Stimulated activated CD4-positive, alpha-beta T cell treated with anti-CD3 and anti-CD28 coated beads, Interleukin-15, amount 100 ng/mL, for 1 hour (primary cell): ENCODE results near the gene NOP56.
A peak's percentile ranks its signal among the peaks of the same experiment; 100 is the strongest.
"Not testable (repeated sequence)": the region's sequence is repeated elsewhere in the genome, so short reads cannot be mapped to it uniquely, and the experiment has no call there.

Experiments
- DNase-seq, 2 donors: peaks; one replicate each; pipeline ENCODE4 v3.0.0-alpha.2; 2020; ENCODE audit warnings: low read depth in 1 of 2, low spot score in 1 of 2

The NOP56 gene

DNA sequence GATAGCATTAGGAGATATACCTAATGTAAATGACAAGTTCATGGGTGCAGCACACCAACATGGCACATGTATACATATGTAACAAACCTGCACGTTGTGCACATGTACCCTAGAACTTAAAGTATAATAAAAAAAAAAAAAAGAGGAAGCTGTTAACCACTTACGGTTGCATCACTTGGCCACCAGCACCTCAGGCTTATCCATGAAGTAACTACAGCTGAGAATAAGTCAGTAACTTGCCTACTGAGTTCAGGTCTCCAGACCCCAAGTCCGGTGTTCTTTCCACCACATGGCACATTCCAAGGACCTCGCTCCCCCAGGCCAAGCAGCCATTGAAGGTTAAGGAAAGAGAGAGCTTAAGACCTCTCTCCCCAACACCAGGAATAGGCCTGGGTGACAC lies 32.4 kb downstream of the NOP56 start:
- DNase-seq: not testable (repeated sequence)

DNA sequence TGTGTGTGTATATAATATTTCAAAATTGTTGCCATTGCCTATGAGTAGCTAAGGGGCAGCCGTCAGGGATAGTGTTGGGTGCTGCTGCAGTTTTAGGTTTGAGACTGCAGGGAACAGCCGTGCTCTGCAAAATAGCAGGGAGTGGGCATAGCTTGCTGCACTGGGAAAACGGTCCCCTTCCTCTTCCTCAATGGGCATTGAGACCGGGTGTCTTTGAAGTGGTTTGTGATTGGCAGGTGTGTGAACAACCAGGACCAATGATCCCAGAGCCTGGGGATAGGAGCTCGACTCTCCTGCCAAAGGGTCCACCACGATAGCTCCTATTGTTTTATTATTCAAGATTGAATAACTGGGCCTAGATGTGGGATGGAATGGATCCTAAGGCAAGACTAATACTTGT lies 35.1 kb downstream of the NOP56 start:
- no peak for DNase-seq

DNA sequence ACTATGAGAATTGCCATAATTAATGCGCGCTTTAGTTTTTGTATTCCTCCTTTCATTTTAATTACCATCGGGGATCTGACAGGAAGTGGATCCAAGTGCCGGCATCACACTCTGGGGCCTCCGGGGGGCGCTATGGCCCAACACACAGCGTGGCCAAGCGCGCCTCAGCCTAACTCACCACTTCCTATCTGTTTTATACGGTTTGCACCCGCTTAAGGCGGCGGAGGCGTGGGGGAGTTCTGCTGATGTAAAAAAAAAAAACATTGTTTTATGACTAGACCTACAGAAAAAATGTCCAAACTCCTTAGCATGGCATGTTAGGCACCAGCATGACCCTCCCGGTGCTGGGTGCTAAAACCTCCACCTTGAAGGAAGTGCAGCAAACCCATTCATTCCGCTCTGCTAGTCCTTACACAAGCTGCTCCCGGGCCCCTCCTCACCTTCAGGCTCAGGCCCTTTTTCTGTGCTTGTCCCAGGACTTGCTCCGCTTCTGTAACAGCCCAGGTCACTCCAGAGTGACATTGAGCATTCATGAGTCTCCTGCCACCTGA lies 35.7 kb downstream of the NOP56 start:
- DNase-seq: peak; percentile 59 to 64

DNA sequence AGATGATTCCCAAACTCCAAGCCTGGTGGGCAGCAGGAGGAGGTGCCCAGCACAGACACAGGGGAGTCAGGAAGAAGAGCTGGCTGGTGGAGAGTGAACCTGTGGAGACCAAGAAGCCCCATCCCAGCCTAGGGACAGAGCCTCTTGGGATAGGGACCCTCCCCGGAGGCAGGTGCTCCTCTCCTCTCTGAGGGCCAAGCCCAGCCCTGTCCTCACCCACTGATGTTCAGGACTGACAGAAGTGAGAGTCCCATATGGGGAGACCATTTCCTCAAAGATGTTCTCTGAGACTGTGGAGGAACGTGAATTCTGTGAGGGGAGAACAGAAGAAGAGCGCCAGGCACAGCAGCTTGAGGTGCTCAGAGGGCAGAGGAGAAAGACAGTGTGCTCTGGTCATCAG lies 37.8 kb downstream of the NOP56 start:
- DNase-seq: no peak

DNA sequence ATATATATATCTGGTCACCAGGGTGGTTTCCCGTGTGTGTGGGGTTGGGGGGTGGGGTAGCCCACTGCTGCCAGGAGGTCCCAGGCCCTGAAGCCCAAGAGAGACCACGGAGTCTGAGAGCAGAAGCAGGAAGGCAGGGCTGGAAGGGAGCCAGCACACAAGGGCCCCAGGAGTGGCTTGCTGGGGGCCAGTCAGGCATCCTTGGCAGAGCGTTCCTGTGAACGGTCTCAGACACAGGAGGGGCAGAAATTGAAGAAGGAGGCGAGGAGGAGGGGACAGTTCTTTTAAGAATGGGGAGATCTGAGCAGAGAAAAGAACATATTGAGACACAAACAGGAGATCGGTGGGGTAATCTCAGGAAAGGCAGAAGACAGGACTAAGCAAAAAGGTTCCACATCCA lies 38.3 kb downstream of the NOP56 start:
- no peak for DNase-seq

DNA sequence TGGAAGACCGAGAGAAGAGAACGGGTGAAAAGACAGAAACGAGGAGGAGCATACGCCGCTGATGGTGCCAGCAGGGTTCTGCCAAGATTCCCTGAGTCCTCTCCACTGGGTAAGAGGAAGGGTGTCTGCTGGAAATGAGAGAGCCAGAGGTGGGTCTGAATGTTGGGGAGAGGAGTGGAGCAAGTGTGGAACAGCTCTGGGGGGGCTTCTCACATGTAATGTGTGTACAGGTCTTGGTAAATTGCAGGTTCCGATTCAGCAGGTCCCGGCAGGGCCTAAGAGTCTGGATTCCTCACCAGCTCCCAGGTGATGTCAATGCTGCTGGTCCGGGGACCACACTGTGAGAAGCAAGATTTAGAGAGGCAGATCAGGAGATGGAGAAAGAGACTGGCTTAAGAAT lies 38.7 kb downstream of the NOP56 start:
- DNase-seq: no peak

DNA sequence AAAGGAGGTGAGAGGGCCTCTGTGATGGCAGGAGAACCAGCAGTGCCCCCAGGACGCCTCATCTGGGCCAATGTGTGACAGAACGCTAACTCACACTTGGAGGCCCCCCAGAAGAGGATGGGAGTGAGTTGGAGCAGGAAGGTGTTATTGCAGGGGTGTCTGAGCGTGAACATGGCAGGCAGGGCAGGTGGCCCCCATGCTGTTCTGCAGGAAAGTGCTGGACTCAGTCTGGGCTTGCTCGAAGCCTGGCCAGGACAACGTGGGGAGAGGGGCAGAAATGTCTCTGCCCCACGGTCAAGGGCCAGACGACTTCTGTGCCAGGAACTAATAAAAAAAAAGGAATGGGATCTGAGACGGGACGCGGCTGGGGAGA lies 39.2 kb downstream of the NOP56 start:
- no peak for DNase-seq

DNA sequence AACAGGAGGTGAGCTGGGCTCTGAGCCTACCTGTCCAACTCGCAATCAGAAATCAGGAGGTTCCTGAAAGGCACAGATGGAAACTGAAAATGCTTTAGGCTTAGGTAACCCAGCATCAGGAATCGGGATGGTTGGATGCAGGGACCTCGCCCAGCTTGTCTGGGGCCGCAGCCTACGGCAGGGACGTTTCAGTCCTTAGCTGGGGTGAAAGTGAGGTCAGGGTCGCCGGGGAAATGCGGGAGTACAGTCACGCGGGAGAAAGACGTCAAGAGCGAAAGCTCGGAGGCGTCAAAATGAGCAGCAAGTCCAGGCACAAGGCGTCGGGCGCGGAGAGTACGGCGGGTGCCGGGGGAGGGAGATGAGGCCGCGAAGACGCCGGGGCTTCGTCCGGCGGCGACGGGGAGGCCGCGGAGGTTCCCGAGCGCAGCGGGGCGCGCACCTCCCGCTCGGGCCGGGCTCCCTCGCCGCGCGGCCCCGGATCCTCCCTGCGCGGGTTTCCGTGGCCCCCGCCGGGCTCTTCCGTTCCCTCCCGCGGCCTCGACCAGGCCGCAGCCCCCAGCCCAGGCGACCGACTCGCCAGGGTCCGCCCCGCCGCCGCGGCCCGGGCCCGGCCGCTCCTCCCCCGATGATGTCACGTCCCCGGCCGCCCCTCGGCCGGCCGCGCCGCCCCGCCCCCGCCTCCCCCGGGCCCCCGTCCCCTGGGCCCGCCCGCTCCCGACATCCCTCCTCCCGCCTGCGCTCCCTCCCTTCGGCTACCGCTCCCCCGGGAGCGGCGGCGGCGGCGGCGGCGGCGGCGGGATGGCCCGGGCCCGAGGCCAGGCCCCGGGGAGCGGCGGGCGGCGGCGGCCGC lies 39.8 kb downstream of the NOP56 start, which contains the start of gene EBF4:
Gene EBF4, plus strand, starts transcription at position 745 of the 850 bp plus-strand sequence. CDS start 866 bp downstream, outside the sequence.
- DNase-seq: no peak

DNA sequence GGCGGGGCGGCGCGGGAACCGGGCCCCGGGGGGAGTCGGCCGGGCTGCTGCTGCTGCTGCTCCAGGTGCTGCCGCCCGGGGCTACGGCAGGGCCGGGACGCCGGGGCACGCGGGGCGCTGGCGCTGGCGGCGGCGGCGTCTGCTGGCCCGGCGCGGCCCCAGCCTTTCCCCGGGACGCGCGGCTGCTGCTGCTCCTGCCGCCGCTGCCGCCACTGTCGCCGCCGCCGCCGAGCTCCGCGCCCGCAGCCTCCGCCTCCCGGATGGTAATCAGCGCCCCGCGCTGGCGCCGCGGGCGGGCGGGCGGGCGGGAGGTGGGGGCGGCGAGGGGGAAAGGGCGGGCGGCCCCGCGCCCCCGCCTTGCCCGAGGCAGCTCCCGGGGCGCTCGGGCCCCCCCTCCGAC lies 40.5 kb downstream of the NOP56 start:
- DNase-seq: no peak

DNA sequence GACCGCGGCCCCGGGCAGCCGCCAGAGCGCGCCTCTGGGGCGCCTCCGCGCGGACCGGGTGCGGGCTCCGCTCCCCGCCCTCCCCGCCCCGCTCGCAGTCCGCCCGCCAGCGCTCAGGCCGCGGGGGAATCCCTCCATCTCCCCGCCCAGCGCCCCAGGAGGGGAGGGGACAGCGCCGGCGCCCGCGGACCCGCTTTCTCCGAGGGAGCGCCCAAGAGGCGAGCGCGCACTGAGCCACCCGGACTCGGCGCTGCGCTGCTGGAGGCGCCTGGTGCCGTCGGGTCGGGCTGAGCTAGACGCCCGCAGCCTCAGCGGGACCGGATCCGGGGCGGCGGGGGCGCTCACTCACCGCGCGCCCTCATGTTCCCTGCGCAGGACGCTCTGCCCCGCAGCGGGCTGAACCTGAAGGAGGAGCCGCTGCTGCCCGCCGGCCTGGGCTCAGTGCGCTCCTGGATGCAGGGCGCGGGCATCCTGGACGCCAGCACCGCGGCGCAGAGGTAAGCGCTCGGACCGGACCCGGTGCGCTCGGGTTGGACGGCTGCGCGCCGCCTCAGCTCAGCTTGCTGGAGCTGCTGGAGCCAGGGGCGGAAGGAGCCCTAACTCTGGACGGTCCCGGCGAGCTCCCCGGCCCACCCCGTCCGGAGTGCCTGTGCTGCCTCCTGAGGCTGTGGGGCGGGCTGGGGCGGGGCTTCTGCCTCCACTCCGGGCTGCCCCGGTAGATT lies 41.0 kb downstream of the NOP56 start:
- DNase-seq: peak in 1 of 2 donors; percentile 36

DNA sequence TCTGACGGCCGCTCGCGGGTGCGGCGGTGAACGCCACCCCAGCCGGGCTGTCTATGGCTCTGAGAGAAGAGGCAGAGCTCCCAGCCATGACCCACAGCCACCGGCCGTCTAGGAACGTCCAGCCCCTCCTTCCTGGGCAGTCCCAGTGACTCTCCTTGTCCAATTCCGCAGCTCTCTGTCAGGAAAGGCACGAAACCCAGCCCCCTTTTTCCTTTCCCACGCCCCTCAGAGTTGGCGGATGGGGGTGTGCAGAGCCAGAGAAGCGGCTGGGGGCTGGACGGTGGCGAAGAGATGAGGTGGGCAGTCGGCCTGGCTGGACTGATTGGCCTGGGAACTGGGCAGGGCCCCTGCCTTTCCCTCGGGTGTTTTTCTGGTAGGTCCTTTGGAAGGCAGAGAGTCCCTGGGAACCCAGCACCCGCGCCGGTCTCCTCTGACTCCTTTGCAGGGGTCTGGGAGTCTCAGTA lies 41.6 kb downstream of the NOP56 start:
- no peak for DNase-seq

DNA sequence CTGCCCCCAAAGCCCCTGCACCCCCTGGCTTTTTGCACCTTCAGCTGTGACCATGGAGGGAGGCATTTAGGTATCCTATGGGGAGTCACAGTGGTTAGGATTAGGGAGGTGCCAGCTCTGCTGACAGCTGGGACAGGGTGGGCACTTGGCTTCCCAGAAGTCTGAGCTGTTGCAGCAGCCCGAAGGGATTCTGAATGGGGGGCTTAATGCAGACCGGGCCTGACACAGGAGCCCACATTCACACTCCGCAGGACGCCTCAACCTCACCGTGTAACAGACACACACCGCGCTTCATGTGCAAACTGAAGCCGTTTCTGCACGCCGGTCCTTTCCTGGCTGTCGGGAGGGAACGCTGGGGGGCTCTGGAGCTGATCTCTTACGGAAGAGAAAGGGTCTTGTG lies 42.1 kb downstream of the NOP56 start:
- no peak for DNase-seq

DNA sequence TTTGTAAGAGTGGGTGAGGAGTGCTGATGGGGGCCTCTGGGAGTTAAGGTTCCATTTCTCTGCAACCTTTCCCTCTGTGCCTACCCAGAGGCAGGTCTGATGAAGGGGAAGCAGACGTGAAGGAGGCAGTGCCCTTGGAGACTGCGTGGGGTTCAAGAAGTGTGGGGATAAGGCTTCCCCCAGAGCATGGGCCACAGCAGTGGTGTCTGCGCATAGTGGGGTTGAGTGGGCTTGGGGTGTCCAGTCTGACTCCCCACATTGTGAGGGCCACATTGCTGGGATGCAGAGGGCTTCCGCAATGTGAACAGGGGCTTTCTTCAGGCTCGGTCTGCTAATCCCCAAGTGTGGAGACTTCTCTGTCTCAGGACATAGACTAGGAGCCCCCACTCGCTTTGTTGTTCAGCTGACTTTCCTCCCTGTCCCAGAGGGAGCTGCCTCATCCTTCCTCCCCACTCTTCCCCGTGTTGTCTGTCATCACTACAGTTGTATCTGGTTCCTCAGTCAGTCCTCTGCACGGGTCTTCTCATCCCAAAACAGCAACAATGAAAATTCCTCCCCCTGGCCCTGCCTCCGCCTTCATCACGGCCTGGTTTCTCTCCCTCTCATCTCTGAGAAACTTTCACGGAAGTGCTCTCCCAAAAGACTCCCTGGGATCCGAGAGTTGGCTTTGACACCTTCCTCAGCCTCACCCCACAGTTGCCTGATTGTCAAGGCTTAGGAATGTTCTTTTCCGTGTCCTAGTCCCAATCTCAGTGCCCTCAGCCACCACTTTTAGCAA lies 43.0 kb downstream of the NOP56 start:
- DNase-seq: no peak

DNA sequence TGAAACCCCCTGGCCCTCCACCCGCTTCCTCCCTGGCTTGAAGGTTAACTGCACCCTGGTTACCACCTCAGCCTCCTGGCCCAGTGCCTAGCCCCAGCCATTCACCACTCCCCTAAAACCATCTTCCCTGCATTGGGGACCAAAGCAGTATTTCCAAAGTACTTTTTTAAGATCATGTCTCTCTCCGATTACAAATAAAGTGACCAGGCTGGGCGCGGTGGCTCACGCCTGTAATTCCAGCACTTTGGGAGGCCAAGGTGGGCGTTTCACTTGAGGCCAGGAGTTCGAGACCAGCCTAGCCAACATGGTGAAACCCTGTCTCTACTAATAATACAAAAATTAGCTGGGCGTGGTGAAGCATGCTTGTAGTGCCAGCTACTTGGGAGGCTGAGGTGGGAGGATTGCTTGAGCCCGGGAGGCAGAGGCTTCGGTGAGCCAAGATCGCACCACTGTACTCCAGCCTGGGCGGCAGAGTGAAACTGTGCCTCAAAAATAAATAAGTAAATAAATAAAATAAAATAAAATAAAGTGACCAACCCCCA lies 43.6 kb downstream of the NOP56 start:
- DNase-seq: not testable (repeated sequence)

DNA sequence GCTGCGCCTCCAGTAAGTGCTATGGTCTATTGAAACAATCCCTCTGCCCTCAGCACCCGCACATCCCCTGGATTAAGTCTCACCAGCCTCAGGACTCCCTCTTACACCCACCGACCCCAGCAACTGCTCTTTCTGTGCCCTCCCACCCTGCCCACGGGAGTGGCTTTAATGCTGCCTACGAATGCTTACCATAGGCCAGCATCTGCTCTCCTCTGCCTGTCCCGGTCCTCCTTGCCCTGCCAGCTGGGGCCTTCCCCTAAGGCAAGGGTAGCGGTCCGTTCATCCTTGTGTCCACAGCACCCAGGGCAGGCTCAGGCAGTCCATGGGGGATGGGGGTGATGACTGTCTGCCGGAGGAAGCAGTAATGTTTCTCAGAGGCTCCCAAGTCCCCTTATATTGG lies 44.2 kb downstream of the NOP56 start:
- no peak for DNase-seq

DNA sequence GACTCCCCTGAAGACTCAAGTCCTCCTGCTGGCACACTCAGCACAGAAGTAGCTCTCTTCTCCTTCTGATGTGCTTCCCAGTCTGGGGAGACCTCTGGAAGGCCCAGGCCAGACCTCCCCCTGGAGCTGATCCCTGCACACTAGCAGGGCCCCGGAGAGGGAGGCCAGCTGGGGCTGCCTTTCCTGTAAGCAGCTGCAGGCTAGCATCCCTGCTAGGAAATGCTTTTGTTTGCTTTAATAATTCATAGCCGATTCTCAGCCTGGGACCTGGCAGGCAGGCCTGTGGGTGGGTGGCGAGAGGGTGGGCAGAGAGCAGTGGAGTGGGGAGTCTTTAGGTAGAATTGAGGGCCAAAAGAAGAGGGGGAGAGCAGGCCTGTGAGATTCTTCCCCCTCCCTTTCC lies 45.3 kb downstream of the NOP56 start:
- no peak for DNase-seq

DNA sequence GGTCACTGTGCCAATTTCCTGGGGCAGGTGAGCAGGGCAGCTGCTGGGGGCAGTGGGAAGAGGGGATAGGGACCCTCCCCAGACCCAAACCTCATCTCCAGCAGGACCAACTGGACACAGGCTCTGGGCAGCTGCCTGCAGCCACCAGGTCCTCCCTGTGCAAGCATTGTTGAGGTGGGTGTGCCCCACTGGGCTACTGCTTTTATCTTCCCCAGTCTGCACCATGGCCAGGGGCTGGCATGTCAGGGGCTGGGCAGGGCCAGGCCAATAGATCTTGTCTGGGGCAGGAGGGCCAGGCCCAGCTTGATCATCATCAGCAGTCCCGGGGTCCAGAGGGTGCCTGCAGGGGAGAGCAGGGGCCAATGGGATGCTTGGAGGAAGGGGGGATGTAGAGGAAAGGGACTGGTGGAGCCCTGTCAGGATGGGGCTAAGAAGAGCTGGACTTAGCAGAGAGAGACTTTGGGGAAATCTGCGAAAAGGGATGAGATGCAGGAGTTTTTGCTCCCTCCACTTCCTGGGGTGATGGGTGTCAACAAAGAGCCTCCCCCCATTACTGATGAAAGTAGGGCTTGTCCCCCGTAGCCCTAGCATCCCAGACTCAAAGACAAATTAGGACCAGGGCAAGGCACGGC lies 45.9 kb downstream of the NOP56 start:
- no peak for DNase-seq

DNA sequence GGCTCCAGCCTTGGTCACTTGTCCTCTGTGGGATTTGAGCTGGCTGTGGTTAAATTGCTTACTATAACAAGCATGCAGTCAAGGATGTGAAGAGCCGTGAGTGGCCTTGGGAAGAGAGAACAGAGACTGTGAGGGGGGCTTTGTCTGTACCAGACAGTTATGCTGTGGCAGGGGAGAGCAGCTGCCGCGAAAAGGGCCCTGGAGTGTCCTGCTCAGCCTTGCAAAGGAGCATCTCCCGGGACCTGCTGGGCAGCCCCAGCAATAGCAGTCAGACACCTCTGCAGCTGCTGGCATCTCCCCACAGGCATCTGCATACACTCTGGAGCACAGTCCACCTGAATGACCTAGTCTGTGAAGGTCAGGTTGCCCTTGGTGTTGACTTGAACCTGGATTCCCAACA lies 46.5 kb downstream of the NOP56 start:
- no peak for DNase-seq

DNA sequence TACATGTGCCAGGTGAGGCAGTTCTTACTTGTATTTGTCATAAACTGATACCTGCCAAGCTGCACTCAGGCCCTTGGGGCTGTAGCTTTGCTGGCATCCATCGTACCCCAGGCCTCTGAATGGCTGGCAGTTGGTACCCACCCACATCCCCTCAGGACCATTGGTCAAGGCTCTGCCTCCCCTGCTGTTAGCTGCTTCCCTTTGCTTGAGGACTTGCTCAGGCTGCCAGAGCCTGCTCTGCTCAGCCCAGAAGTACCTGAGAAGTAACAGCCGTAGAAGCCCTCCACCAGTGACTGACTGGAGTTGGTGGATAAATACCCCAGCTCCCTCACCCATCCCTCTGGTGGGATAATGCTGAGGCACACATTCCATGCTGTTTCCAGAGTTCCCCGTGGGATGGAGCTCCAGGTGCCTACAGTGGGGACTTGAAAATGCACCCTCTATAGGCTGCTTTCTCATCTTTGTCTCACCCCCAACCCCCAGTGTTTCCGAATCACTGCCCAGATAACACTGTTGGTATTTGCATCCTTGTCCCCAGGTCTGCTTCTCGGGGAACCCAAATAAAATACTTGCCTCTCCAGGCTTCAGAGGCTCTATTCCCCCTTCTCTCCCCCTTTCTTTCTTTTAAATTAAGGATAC lies 47.5 kb downstream of the NOP56 start:
- DNase-seq: no peak
